GM18858 (cell line): Measurements from ENCODE around the gene F12.
A peak's percentile ranks its signal among the peaks of the same experiment; 100 is the strongest.
"Not testable (repeated sequence)": the region's sequence is repeated elsewhere in the genome, so short reads cannot be mapped to it uniquely, and the experiment has no call there.

Source experiments
- ATAC-seq: cut with Tn5 transposase; IDR thresholded peaks from one replicate; pipeline ENCODE4 v1.9.1; 2021; ENCODE audit not compliant: unreplicated experiment

Gene F12

DNA sequence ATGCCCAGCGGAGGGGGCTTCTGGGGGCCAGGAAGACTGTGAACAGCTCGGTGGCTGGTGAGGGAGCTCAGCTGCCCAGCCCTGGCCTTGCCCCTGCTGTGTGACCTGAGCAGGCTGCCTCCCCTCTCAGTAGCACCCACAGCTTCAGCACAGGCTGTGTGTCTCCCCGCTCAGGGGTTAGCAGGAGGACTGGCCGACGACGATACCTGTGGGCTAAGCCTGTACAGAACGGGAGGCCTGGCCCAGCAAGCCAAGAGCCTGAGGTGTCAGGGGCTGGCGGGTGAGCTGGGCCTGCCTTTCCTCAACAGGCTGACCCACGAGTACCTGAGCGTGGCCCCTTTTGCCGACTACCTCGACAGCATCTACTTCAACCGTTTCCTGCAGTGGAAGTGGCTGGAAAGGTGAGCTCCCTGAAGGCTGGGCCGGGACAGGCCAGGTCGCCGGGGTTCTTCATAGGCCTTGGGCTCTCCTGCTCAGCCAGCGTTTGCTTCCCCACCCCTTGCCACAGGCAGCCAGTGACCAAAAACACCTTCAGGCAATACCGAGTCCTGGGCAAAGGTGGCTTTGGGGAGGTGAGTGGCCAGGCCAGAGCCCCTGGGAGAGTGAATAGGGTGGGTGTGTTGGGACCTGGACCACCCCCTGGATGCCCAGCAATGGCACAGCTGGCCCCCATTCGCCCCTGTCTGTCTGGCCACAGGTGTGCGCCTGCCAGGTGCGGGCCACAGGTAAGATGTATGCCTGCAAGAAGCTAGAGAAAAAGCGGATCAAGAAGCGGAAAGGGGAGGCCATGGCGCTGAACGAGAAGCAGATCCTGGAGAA lies 23.7 kb upstream of the F12 start:
- ATAC-seq = no peak

DNA sequence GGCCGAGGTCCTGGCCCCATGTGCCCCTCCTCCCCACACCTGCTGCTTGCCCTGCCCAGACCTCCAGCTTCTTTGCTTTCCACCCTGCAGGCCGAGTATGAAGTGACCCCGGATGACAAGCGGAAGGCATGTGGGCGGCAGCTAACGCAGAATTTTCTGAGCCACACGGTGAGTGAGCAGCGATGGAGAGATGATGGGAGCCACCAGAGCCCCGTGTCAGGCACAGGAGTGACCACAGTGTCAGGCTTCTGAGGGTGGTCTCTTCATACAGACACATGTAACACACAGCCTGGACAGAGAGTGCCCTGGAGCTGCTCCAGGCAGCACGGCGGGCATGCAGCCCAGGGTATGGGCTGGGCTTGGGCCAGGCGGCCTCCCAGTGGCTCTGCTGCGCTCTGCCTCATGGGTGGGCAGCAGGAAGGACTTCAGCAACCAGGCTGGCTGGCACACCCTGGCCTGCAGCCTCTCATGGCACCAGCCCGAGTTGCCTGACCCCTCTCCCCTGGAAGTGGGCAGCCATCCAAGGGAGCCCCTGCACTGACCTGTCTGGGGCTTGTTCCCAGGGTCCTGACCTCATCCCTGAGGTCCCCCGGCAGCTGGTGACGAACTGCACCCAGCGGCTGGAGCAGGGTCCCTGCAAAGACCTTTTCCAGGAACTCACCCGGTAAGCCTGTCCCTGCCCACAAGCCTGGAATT lies 22.9 kb upstream of the F12 start:
- ATAC-seq = no peak

DNA sequence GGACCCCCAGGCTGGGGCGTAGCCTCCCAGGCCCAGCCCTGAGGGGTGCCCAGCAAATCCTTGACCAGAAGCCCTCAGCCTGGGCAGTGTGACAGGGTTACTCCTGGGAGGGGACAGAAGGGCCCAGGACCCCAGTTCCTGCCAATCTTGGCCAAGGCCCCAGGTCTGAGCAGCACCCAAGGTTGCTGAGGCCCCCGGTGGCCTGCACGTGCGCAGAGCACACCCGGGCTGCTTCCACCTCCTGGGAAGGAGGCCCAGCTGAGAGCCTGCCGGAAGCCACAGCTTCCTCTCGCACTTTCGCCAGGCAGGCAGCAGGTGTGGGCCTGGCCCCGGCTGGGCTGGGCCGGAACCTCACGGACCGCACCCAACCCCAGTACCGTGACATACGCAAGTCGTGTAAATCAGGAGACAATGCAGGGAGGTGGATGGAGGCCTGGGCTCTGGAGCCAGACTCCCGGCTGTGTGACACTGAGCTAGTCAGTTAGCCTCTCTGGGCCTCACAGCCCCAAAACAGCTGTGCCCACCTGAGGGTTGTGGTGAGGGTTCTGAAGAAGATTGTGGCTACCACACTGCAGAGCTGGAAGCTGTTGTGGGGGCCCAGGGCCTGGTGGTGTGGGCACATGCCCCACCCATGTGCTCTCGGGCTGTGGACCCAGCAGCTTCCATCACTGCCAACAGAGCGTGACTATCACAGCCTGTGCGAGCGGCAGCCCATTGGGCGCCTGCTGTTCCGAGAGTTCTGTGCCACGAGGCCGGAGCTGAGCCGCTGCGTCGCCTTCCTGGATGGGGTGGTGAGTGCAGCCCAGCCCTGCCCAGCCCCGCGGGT lies 22.2 kb upstream of the F12 start:
- ATAC-seq = peak; percentile 31

DNA sequence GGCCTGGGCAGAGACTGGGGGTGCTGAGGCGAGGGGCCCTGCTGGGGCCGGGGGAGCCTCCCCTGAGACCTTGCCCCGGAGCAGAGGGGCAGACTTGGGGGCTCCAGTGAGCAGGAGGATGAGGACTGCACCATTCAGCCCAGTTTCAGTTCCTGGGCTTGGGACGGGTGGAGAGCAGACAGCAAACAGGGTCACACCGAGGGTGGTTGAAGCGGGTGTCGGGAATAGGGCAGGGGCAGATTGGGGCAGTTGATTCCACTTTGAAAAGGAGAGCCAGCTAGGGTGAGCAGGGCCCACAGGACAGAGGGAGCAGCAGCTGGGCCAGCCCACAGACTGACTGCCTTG lies 21.6 kb upstream of the F12 start:
- ATAC-seq = no peak

DNA sequence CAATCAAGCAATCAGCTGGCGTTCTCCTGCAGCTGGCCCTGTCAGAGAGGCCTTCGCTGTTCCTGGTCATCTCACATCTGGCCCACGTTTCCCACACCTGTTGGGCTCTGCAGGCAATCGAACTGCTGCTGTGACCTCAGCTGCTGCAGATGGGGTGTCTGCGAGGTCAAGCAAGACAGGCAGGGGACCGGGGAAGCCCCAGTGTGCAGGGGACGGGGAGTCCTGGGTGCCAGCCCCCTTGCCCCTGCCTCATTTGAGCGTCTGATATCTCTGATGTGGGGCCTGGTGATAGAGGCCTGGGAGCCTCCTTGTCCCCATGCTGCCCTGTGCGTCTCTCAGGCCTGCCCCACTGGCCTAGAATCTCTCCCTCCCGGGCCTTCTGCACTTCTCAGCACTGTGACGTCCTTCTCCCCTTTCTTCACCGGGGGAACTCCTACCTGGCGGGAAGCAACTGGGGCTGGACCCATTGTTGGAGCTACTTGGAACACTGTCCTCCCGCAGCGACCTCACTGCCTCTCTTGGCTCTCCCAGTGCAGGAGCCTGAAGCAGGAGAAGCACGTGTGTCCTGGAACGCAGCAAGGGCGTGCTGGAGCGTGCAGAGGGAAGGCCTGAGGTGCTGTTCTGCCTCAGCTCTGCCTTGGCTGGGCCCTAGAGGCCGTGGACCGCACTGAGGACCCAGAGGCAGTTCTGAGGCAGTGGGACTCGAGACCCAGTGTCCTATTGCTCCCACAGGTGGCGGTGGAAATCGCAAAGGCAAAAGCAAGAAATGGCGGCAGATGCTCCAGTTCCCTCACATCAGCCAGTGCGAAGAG lies 21.0 kb upstream of the F12 start:
- no peak for ATAC-seq

DNA sequence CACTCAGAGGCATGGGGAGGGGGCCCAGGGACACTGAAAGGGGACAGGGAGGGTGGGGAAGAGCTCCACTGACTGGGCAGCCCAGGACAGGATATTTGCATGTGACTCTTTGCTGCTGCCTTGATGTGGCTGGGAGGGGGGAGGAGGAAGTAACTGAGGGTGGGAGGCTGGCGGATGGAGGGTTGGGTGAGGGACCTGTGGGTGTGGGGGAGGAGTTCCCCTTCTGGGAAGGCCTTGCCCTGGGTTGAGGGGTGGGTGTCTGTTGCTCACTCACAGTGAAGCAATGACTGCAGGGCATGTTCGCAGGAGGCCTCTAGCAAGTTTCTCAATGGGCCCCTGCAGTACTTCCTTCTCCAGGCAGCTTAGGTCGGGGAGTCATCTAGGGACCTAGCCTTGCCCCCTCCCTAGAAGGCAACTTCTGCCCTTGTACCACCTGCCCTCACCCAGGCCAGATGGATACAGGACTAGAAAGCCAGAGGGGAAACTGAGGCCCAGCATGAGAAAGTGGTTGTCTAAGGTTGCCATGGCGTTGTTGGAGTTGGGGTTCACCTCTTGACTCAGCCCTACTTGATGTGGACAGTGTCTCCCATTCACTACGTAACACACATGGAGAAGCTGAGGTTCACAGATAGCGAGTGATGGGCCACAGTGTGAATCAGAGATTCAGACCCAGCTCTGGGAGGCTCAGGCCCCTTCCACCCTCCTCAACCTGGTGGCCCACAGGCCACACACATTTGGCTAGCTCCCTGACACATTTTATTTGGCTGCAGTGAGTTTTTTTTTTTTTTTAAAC lies 20.1 kb upstream of the F12 start:
- ATAC-seq = no peak

DNA sequence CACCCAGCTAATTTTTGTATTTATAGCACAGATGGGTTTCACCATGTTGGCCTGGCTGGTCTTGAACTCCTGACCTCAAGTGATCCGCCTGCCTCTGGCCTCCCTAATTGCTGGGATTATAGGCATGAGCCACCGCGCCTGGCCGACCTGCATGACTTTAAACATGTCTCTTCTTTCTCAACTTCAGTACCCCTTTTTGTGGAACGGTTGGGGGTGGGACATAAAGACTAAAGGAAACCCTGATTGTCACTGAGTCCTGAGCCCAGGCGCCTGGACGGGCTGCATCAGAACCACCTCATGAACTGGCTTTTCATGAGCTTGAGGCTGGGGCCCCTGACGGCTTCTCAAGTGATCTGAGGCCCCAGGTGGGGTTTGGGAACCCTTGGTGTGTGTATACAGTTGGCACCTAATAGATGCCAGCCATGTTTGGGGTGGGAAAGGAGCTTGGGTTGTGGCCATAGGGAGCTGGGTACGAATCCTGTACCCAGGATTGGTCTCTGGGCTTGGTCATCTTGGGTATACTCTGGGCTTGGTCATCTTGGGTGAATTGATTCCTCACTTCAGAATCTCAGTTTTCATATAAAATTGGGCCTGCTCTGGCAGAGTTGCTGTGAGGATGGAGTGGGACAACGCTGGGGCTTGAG lies 19.3 kb upstream of the F12 start:
- ATAC-seq = no peak

DNA sequence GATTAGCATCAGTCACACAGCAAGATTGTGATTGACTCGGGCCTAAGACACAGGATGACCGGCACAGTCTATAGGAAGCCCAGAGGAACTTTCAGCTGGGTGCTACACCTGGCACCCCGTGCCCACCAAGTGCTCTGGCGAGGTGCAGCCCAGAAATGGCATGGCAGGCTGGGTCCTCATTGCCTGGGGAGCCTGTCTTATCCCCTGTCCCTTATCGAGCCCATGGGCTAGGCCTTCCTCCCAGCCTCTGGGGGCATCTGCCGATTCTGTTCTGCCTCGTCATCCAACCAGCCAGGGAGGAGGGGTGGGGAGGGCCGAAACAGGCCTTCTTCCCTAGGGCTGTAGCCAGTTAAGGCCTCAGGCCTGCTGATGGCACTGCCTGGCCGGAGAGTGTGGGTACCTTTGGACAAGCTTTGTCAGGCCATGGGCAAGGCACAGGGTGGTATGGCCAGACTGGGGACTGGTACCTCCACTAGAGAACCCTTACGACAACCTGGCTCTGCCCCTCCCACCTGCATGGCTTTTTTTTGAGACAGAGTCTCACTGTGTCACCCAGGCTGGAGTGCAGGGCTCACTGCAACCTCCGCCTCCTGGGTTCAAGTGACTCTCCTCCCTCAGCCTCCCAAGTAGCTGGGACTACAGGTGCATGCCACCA lies 18.7 kb upstream of the F12 start:
- no peak for ATAC-seq

DNA sequence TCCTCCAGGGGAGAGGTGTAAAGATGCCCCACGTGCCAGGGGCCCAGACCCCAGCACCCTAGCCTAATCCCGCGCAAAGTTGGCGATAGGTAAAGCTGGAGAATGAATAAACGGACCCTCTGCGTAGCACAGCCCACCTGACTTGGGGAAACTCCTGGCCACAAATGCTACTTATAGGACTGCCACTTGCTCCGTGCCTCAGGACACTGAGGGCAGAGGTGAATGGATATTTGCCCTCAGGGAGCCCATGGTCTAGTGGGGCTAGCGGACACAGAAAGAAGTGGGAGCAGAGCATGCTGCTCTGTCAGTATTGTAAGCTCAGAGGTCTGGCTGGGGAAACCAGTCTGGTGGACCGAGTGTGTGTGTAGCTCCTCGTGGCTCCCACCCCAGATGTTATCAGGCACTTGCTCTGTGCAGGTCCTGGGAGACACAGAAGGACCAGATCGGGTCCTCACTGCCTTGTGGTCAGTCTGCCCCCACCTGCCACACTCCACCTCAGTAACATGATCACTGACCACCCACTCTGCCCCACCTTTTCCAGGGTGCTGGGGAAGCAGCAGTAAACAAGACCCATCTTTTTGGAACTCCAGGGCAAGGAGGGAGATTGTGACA lies 18.0 kb upstream of the F12 start:
- ATAC-seq = no peak

DNA sequence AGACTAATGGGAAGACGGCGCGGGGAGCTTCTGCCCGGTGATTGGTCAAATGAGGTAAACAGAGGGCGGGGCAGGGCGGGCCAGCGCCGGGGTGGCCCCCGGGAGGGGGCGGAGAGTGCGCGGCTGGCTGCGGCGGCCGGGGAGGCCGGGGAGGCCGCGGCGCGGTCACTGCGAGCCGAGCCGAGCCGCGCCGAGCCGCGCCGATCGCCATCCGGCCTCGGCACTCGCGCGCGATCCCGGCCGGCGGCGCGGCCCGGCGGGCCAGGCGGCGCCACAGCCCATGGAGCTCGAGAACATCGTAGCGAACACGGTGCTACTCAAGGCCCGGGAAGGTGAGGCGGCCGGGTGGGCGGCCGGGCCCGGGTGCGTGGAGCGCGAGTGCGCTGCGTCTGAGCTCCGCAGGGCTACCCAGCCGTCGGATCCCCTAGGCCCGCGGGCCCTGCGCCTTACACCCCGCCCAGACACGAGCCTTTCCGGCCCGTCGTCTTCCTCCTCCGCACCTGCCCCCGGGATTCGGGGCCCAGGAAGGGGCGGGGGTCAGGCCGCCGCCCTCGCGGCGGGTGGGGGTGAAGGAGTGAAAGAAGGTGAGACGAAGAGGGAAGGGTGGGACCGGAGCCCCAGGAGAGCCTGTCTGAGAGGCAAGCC lies 17.3 kb upstream of the F12 start, which contains the start of gene GRK6:
Gene GRK6 (plus strand): TSS at position 111 of the 645 bp plus-strand sequence. CDS start 170 bp downstream, at position 281.
- ATAC-seq = peak; percentile 3

DNA sequence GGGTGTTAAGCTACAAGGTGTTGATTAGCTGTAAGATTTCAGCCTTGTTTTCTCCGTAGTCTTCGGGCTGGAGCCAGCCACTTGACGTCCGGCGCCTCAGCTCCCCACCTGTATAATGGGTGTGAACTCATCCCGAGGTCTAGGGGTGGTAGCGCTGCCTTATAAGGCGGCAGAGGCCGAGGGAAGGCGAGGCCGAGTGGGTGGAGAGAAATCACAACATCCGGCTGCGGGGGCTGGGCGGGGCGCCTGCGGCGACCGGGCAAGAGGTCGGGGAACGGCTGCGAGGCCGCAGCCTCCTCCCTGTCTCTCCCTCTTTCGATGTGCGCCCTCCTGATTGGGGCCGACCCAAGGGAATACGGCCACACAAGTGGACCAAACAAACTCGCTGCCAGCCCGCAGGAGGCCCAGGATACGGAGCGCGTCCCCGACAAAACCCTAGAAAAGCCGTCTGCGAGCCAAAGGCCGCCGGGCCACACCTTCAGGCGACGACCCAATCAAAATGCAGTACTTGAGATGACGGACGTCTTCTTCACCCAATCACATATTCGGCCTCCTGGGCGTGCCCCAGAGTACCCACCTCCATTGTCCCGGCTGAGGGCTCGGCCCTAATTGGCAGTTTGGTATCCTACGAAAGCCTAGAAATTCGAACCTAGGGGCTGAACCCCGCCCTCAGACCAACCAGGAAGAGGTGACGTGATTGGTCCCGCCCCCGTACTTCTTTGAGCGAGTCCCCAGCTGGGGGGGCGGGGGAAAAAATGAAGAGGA lies 16.6 kb upstream of the F12 start:
- peak; percentile 77 for ATAC-seq

DNA sequence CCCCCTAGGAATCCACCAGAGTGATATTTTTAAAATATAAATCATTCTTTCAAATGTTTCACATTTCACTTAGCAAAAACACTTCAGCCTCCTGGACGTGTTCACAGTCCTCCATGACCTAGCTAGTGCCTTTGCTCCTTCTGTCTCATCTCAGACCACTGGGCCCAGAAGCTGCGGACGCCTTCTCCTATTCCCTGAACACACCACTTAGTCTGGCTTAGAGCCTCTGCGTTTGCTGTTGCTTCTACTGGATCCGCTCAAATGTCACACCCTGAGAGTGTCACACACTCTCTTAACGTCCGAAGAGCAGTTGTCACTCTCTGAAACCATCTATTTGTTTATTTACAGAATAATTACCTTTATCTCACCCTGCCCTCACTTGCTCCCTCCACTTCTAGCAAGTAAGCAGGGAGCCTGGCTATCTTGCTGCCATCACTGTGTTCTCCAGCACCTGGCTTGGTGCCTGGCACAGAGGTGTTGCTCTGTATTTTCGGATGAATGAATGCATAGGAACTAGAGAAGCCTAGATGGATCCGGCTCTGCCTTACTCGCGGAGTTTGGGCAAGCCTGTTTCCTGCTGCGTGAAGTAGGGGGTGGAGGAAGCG lies 15.9 kb upstream of the F12 start:
- no peak for ATAC-seq

DNA sequence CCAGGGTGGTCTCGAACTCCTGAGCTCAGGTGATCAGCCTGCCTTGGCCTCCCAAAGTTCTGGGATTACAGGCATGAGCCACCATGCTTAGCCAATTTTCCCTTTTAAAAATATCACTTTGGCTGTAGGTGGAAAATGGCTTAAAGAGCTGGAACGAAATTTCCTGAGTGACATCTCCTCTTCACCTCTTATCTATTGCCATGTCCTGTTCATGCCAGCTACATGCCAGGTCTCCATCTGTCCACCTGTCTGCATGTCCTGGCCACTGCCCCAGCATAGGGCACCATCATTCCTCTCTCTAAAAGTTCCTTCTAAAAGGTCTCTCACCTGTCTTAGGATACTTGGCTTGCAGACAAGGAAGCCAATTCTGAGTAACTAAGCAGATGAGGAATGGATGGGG lies 14.3 kb upstream of the F12 start:
- ATAC-seq = no peak

DNA sequence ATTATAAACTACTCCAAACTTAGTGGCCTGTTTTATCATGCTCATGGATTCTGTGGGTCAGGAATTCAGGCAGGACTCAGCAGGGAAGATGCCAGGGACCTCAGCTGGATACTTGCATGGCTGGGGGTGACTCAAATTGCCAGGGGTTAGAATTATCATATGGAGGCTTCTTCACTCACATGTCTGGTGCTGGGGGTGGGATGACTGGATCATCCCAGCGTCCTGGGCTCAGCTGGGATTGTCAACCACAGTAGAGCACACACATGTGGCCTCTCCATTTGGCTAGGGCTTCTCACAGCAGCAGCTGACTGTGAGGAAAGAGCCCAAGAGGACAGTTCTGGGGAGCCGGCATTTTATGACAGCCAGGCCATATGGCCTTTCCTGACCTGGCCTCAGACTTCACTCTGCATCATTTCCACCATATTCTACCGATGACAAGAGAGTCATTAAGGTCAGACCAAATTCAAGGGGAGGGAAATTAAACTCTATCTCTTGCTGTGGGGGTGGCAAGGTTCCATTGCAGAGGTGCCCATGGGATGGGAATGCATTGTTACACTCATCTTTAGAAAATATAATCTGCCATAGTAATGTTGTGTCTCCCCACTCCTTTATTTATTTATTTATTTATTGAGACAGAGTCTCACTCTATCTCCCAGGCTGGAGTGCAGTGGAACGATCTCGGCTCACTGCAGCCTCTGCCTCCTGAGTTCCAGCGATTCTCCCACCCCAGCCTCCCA lies 11.9 kb upstream of the F12 start:
- no peak for ATAC-seq

DNA sequence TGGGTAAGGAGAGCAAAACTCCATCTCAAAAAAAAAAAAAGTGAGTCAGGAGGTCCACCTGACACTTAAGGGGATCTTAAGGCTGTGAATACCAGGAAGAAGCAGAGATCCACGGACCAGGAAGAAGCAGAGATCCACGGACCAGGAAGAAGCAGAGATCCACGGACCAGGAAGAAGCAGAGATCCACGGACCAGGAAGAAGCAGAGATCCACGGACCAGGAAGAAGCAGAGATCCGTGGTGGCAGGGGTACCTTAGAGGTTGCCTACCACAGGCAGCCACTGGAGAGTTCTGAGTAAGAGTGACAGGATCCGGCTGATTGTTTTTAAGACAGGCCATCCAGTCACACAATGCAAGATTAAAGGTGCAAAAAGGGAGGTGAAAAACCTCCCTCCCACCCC lies 11.1 kb upstream of the F12 start:
- not testable (repeated sequence) for ATAC-seq

DNA sequence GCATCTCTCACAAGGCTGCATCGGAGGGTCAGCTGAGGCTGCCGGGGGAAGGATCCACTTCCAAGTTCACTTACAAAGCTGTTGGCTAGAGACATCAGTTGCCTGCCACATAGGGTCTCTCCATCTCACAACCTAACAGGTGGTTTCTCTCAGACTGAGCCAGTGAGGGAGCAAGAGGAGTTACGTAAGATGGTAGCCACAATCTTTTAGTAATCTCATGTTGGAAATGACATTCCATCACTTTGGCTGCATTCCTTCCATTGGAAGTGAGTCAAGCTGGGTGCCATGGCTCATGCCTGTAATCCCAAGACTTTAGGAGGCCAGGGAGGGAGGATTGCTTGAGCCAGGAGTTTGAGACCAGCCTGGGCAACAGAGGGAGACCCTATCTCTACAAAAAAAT lies 9.7 kb upstream of the F12 start:
- no peak for ATAC-seq
